Thymus (tissue), 11 donors: ENCODE results near the gene RASA3. TPM values are rescaled to one million over a fixed set of nuclear protein-coding genes. Genes with fewer than 3 reads are reported as not detected.

ENCODE experiments used
- DNase-seq, 9 donors: peaks; one replicate each; pipeline ENCODE4 v3.0.0-alpha.2; 2013; ENCODE audit warnings: low spot score in 9 of 9, low read depth in 6 of 9, missing footprints in 1 of 9
- H3K27ac ChIP-seq, 2 donors: one replicate each; pipeline ENCODE4 v1.5.1; 2013; ENCODE audit warnings: control low read depth in 1 of 2, low read depth in 1 of 2, low read length in 1 of 2, mild to moderate bottlenecking in 1 of 2, moderate library complexity in 1 of 2
- H3K27me3 ChIP-seq, 2 donors: one replicate each; pipeline ENCODE4 v1.5.1; 2013; ENCODE audit warnings: low read length in 1 of 2; ENCODE audit not compliant: control insufficient read depth in 2 of 2, insufficient read depth in 1 of 2
- H3K36me3 ChIP-seq, 2 donors: one replicate each; pipeline ENCODE4 v1.5.1; 2013; ENCODE audit warnings: low read length in 1 of 2, mild to moderate bottlenecking in 1 of 2, moderate library complexity in 1 of 2; ENCODE audit not compliant: control insufficient read depth in 2 of 2, insufficient read depth in 2 of 2
- H3K4me1 ChIP-seq, 2 donors: one replicate each; pipeline ENCODE4 v1.5.1; 2013; ENCODE audit warnings: low read length in 2 of 2; ENCODE audit not compliant: control insufficient read depth in 2 of 2, insufficient read depth in 2 of 2
- H3K4me3 ChIP-seq, 2 donors: one replicate each; pipeline ENCODE4 v1.5.1; 2013; ENCODE audit warnings: low read length in 2 of 2, control low read depth in 1 of 2, mild to moderate bottlenecking in 1 of 2
- H3K9me3 ChIP-seq, 2 donors: one replicate each; pipeline ENCODE4 v1.5.1; 2013; ENCODE audit warnings: low read length in 1 of 2, mild to moderate bottlenecking in 1 of 2; ENCODE audit not compliant: control insufficient read depth in 2 of 2, insufficient read depth in 1 of 2
- WGBS: extraction: QIAGEN DNeasy Blood & Tissue Kit; methylation state at CpG from one replicate; pipeline ENCODE4 v1.1.7; 2013; 5-methylcytosine and 5-hydroxymethylcytosine counted together
- polyA plus RNA-seq: library from polyadenylated mRNA; stranded (reverse); fragments of 200-250 nt; gene quantifications from one replicate; pipeline ENCODE4 v1.2.3, GENCODE V29; 2013
- total RNA-seq: library from RNA; stranded (reverse); fragments of 120-200 nt; gene quantifications from one replicate; pipeline ENCODE4 v1.2.4, GENCODE V29; 2013
- donor health status: healthy.

Gene RASA3
- total and polyA plus RNA-seq, 2 donors = 23.8 to 25.1 TPM

GRCh38 chr13:114054830-114055439 lies 77.5 kb downstream of the RASA3 start:
- Histone ChIP-seq H3K27me3 (no peaks in the 10 kb centered on the region), H3K27ac (no peak overlapping the region), H3K9me3 (no peaks in the 10 kb centered on the region), H3K4me3 (no peak overlapping the region), H3K36me3 (peaks cover 19 to 48% of the 10 kb centered on the region in 2 donors), H3K4me1 (peaks cover 3 to 31% of the 10 kb centered on the region in 2 donors)
- DNase-seq = no peak
- 97% methylated on average over 24 of the region's 24 CpGs for WGBS

DNA sequence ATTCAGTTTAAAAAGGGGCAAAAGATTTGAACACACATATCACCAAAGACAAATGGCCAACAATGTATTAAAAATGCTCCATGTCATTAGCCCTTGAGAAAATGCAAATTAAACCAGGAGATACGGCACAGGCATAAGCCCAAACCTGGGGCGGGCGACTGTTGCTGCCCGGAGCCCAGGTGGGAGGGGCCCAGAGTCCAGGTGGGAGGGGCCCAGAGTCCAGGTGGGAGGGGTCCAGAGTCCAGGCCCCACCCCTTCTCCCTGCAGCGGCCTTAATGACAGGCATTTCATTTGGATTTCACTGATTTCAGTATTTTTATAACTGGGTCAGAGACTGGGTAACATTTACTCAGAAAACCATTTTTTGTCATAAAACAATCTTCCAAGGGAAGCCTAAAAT lies 78.2 kb downstream of the RASA3 start:
- peaks cover 3 to 31% of the 10 kb centered on the region in 2 donors for H3K4me1 ChIP-seq
- 94% methylated on average over 5 of the region's 5 CpGs for WGBS
- H3K27me3 ChIP-seq = no peaks in the 10 kb centered on the region
- H3K36me3 ChIP-seq = peaks cover 19 to 52% of the 10 kb centered on the region in 2 donors
- no peak overlapping the region for H3K4me3 ChIP-seq
- no peak overlapping the region for H3K27ac ChIP-seq
- DNase-seq = no peak
- no peaks in the 10 kb centered on the region for H3K9me3 ChIP-seq

DNA sequence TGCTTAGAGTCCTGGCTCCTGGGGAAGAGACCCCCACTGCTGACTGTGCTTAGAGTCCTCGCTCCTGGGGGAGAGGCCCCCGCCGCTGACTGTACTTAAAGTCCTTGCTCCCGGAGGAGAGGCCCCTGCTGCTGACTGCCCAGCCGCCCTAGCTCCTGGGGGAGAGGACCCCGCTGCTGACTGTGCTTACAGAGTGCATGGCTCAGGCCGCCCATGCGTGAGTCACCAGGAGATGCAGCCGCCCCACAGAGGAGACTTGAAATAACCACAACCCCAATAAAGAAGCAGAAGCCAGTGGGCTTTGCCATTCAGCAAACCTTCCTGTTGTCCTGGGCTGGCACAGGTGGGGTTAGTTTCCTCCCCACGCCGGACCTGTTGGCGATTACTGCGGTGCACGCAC lies 79.4 kb downstream of the RASA3 start:
- no peak overlapping the region for H3K27ac ChIP-seq
- H3K4me1 ChIP-seq = peaks cover 6 to 29% of the 10 kb centered on the region in 2 donors
- no peaks in the 10 kb centered on the region for H3K9me3 ChIP-seq
- no peaks in the 10 kb centered on the region for H3K27me3 ChIP-seq
- WGBS = 71% methylated on average over 14 of the region's 14 CpGs
- no peak overlapping the region for H3K4me3 ChIP-seq
- peaks cover 19 to 52% of the 10 kb centered on the region in 2 donors for H3K36me3 ChIP-seq
- DNase-seq = no peak

DNA sequence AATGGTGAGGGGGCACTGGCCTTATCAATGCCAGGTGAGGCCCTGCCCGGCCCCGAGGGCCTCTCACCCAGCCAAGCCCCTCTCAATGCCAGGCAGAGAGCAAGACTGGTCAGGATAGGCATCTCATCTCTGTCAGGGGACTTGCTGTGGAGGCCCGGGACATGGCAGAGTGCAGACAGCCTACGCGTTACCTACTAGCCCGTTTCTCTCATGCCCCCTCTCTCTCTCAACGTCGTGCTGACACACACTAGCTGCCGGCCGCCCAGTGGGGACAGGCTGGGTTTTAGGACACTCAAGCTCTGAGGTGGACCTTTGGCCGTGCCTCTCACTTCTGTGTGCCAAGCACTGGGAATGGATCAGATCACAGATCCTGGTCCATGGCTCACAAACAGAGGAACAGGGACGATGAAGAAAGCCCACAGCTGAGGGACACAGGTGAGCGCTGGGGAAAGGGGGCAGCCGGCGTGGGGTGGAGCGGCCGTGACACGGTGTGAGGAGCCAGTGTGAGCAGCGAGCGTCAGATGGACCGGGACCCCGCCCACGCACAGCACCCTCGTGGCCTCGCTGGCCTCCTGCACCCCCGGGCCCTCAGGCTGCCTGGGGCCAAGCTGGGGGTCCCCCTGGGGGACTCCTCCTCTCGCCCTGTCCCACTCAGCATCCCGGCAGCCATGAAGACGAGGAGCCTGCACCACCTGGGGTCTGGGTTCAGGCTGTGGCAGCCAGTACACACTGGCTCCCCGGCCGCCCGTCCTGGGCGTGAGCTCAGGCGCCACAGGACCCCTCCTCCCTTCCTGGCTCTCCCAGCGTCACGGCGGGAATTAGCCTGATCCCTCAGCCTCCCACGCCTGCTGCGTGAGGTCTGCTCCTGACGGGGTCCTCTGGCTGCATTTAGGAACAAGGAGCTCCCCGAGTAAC lies 81.6 kb downstream of the RASA3 start:
- no peaks in the 10 kb centered on the region for H3K27me3 ChIP-seq
- peaks cover 18 to 48% of the 10 kb centered on the region in 2 donors for H3K36me3 ChIP-seq
- 96% methylated on average over 40 of the region's 41 CpGs for WGBS
- DNase-seq = no peak
- H3K9me3 ChIP-seq = no peaks in the 10 kb centered on the region
- peaks cover 3 to 21% of the 10 kb centered on the region in 2 donors for H3K4me1 ChIP-seq
- no peak overlapping the region for H3K4me3 ChIP-seq
- no peak overlapping the region for H3K27ac ChIP-seq

- H3K4me3 ChIP-seq = no peak overlapping the region
- WGBS = 98% methylated on average over 18 of the region's 18 CpGs
- H3K9me3 ChIP-seq = no peaks in the 10 kb centered on the region
- H3K36me3 ChIP-seq = peaks cover 8 to 37% of the 10 kb centered on the region in 2 donors
- DNase-seq = no peak
- H3K4me1 ChIP-seq = peaks cover 3 to 24% of the 10 kb centered on the region in 2 donors
- H3K27ac ChIP-seq = no peak overlapping the region
- H3K27me3 ChIP-seq = no peaks in the 10 kb centered on the region
These were observed 82.8 kb downstream of the RASA3 start for GRCh38 chr13:114049626-114050101.

DNA sequence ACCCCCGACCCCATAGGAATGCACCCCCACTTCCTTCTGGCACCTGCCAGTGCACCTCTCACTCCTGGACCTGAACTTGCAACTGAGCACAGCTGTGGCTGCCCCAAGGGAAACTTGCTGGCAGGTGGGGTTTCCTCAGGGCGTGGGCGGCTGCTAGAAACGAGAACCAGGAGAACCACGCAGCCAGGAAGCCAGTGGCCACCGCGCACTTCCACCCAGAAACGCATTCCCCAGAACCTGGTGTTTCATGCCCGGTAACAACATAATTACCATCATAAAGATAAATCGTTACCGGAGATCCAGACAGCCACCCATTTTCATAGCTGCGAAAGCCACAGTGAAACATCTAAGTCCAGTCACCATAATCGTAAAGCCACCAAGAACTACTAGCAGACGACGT lies 83.4 kb downstream of the RASA3 start:
- no peaks in the 10 kb centered on the region for H3K9me3 ChIP-seq
- H3K4me1 ChIP-seq = peaks cover 3 to 24% of the 10 kb centered on the region in 2 donors
- peak in 1 of 9 donors; percentile 27 for DNase-seq
- no peak overlapping the region for H3K27ac ChIP-seq
- H3K4me3 ChIP-seq = no peak overlapping the region
- peaks cover 8 to 35% of the 10 kb centered on the region in 2 donors for H3K36me3 ChIP-seq
- H3K27me3 ChIP-seq = no peaks in the 10 kb centered on the region
- 15% methylated on average over 15 of the region's 15 CpGs for WGBS

DNA sequence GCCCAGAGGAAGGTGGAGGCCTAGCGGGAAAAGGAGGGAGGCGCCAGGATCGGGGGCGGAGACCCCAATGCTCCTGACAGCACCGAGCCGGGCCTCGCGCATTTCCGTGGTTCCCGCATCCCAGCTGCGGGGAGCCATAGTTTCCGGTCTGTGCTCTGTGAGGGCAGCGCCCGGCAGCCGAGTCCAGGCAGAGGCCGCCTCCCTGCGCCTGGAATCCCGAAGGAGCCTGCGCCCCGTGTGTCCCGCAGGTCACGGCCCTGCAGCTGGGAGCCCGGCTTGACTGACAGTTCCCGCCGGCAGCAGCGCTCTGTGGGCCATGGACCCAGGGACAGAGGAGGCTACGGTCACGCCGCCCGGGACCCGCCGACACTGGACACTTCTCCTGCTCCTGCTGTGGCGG lies 84.0 kb downstream of the RASA3 start:
- no peak for DNase-seq
- Histone ChIP-seq H3K4me3 (no peak overlapping the region), H3K9me3 (no peaks in the 10 kb centered on the region), H3K27ac (no peak overlapping the region), H3K27me3 (no peaks in the 10 kb centered on the region), H3K4me1 (peaks cover 3 to 24% of the 10 kb centered on the region in 2 donors), H3K36me3 (peaks cover 9 to 35% of the 10 kb centered on the region in 2 donors)
- 84% methylated on average over 33 of the region's 33 CpGs for WGBS

GRCh38 chr13:114047358-114047881 lies 85.0 kb downstream of the RASA3 start:
- Histone ChIP-seq H3K27ac (no peak overlapping the region), H3K36me3 (peaks cover 14 to 33% of the 10 kb centered on the region in 2 donors), H3K4me3 (no peak overlapping the region), H3K27me3 (no peaks in the 10 kb centered on the region), H3K9me3 (no peaks in the 10 kb centered on the region), H3K4me1 (peaks cover 3 to 19% of the 10 kb centered on the region in 2 donors)
- 95% methylated on average over 19 of the region's 19 CpGs for WGBS
- no peak for DNase-seq
